Hindlimb muscle (tissue), 1 donor: ENCODE data around the gene GNPTG. TPM values are rescaled to one million over a fixed set of nuclear protein-coding genes. Genes with fewer than 3 reads are reported as not detected.

Source experiments
- DNase-seq: peaks from one replicate; pipeline ENCODE4 v3.0.0-alpha.2; 2013
- polyA plus RNA-seq: library from polyadenylated mRNA; unstranded; fragments of 120-200 nt; gene quantifications from one replicate; pipeline ENCODE4 v1.2.1, GENCODE V29; 2013; ENCODE audit not compliant: insufficient read length

The GNPTG gene
- polyA plus RNA-seq = 40.6 TPM

GRCh38 chr16:1351582-1352362 lies at the start of gene GNPTG, which contains the start of gene TSR3:
Gene GNPTG (plus strand): TSS chr16:1351931. CDS start chr16:1351966, 35 bp downstream.
Gene TSR3 (minus strand): TSS chr16:1351878. CDS start chr16:1351804, 74 bp downstream.
- peak; percentile 93 for DNase-seq

GRCh38 chr16:1305823-1306222 lies 45.9 kb upstream of the GNPTG start:
- no peak for DNase-seq

GRCh38 chr16:1306334-1306733 lies 45.4 kb upstream of the GNPTG start:
- DNase-seq = no peak

- DNase-seq = no peak
Measured at GRCh38 chr16:1308036-1308976, 43.4 kb upstream of the GNPTG start.

- peak; percentile 98 for DNase-seq
Measured at GRCh38 chr16:1308977-1309885, 42.5 kb upstream of the GNPTG start, which contains the start of gene UBE2I. Gene UBE2I (plus strand): TSS chr16:1309636. CDS start chr16:1314031, 4,395 bp downstream.

- no peak for DNase-seq
Measured at GRCh38 chr16:1309888-1310831, 41.6 kb upstream of the GNPTG start.

GRCh38 chr16:1310832-1311200 lies 40.9 kb upstream of the GNPTG start:
- no peak for DNase-seq

- DNase-seq = no peak
Measured at GRCh38 chr16:1311212-1311737, 40.5 kb upstream of the GNPTG start.

GRCh38 chr16:1311738-1312466 lies 39.8 kb upstream of the GNPTG start:
- no peak for DNase-seq

GRCh38 chr16:1312467-1312816 lies 39.3 kb upstream of the GNPTG start:
- no peak for DNase-seq

- DNase-seq = no peak
Measured at GRCh38 chr16:1312903-1313302, 38.8 kb upstream of the GNPTG start.

- no peak for DNase-seq
Measured at GRCh38 chr16:1313721-1314369, 37.9 kb upstream of the GNPTG start.

- DNase-seq = no peak
Measured at GRCh38 chr16:1314399-1315068, 37.2 kb upstream of the GNPTG start.

- DNase-seq = no peak
Measured at GRCh38 chr16:1315081-1316032, 36.4 kb upstream of the GNPTG start.

- no peak for DNase-seq
Measured at GRCh38 chr16:1316033-1316405, 35.7 kb upstream of the GNPTG start.

GRCh38 chr16:1317479-1318267 lies 34.1 kb upstream of the GNPTG start:
- DNase-seq = no peak

- no peak for DNase-seq
Measured at GRCh38 chr16:1318268-1318545, 33.5 kb upstream of the GNPTG start.
